ENCODE results near the gene NT5E. TPM values are rescaled to one million over a fixed set of nuclear protein-coding genes. Genes with fewer than 3 reads are reported as not detected.
A peak's percentile ranks its signal among the peaks of the same experiment; 100 is the strongest.

The NT5E gene
- total RNA-seq, 1 experiment from 2014 or later, result 112 TPM

DNA sequence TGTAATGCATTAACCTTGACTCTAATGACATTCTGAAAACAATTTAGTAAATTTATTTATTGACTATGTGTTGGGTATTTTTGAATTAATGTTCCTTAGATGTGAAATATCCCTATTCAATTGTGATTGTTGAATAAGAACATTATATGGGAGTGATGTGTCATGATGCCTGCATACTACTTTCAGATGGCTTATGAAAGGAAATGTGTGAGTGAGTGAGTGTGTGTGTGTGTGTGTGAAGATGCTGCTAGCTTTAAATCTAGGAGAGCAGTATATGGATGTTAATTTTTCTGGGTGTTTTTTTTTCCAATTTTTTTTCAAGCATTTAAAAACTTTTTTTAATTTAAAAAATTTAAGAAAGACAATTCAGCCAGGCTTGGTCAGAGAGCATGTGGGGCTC is 32.5 kb upstream of the NT5E start:
- no peak overlapping the region for H3K4me3 Mint-ChIP-seq (ENCODE audit: unreplicated experiment)
- intact Hi-C loops (cut with micrococcal nuclease), result no loop called here
- no peak for TF ChIP-seq CTCF (IDR thresholded peaks at IDR 0.05; ENCODE audit: unreplicated experiment)
- H3K4me1 Mint-ChIP-seq (ENCODE audit: insufficient read depth, unreplicated experiment), result peaks cover 17% of the 10 kb centered on the region
- H3K36me3 Mint-ChIP-seq (ENCODE audit: insufficient read depth, unreplicated experiment), result no peaks in the 10 kb centered on the region
- H3K27ac Mint-ChIP-seq (ENCODE audit: low read depth, unreplicated experiment), result no peak overlapping the region
- POLR2A ChIA-PET, result interaction anchor here (0.8 to 1.0 kb wide), 2 partner anchors 12 to 14 kb away, joined by 4 read pairs; no protein-coding TSS in a partner anchor
- no peak for DNase-seq (ENCODE audit: unreplicated experiment)
- no peaks in the 10 kb centered on the region for H3K27me3 Mint-ChIP-seq (ENCODE audit: insufficient read depth, unreplicated experiment)
- no TSS peak for BruUV-seq (replicated peaks)
- H3K9me3 Mint-ChIP-seq (ENCODE audit: unreplicated experiment), result no peaks in the 10 kb centered on the region
- CTCF ChIA-PET, result no interaction called here

- ChIA-PET CTCF (no interaction called here), POLR2A (interaction anchor here (0.8 to 0.9 kb wide), 2 partner anchors 13 to 119 kb away, joined by 4 read pairs; no protein-coding TSS in a partner anchor)
- intact Hi-C loops (cut with micrococcal nuclease), result no loop called here
- H3K4me1 Mint-ChIP-seq (ENCODE audit: insufficient read depth, unreplicated experiment), result peaks cover 17% of the 10 kb centered on the region
- no peak overlapping the region for H3K27ac Mint-ChIP-seq (ENCODE audit: low read depth, unreplicated experiment)
- H3K36me3 Mint-ChIP-seq (ENCODE audit: insufficient read depth, unreplicated experiment), result no peaks in the 10 kb centered on the region
- H3K27me3 Mint-ChIP-seq (ENCODE audit: insufficient read depth, unreplicated experiment), result no peaks in the 10 kb centered on the region
- no TSS peak for BruUV-seq (replicated peaks)
- TF ChIP-seq CTCF (IDR thresholded peaks at IDR 0.05; ENCODE audit: unreplicated experiment), result no peak
- H3K4me3 Mint-ChIP-seq (ENCODE audit: unreplicated experiment), result no peak overlapping the region
- peak; percentile 20 for DNase-seq (ENCODE audit: unreplicated experiment)
- no peaks in the 10 kb centered on the region for H3K9me3 Mint-ChIP-seq (ENCODE audit: unreplicated experiment)
Observed at GRCh38 chr6:85418059-85418458, 31.8 kb upstream of the NT5E start.

- H3K4me3 Mint-ChIP-seq (ENCODE audit: unreplicated experiment), result no peak overlapping the region
- H3K4me1 Mint-ChIP-seq (ENCODE audit: insufficient read depth, unreplicated experiment), result peaks cover 17% of the 10 kb centered on the region
- DNase-seq (ENCODE audit: unreplicated experiment), result no peak
- BruUV-seq (replicated peaks), result no TSS peak
- ChIA-PET CTCF (interaction anchor here (1.7 kb wide), 1 partner anchor 67 kb away, joined by 5 read pairs; no protein-coding TSS in a partner anchor), POLR2A (interaction anchor here (0.9 to 1.0 kb wide), 2 partner anchors 33 to 118 kb away, joined by 4 read pairs; no protein-coding TSS in a partner anchor)
- TF ChIP-seq CTCF (IDR thresholded peaks at IDR 0.05; ENCODE audit: unreplicated experiment), result no peak
- H3K9me3 Mint-ChIP-seq (ENCODE audit: unreplicated experiment), result no peaks in the 10 kb centered on the region
- H3K27me3 Mint-ChIP-seq (ENCODE audit: insufficient read depth, unreplicated experiment), result no peaks in the 10 kb centered on the region
- peak overlapping the region; percentile 20 for H3K27ac Mint-ChIP-seq (ENCODE audit: low read depth, unreplicated experiment)
- H3K36me3 Mint-ChIP-seq (ENCODE audit: insufficient read depth, unreplicated experiment), result no peaks in the 10 kb centered on the region
- intact Hi-C loops (cut with micrococcal nuclease), result no loop called here
Observed at GRCh38 chr6:85419046-85419759, 30.7 kb upstream of the NT5E start.

DNA sequence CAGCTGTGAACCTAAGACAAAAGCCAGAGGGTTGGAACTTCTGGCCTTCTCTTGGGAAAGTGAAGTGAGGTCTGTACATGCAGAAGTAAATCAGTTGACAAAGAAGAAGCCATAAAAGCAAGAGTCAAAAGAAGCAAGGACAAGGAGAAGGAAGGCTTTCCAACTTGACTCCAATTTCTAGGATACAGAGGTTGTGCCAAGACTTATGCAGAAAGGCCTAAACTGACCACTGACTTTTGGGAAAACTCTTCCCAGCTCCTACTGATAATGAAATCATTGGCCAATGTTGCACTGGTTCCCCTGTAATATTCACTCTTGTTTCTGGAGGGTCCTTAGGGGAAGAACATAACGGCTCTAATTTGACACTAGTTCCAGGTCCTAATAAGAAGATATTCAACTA is 29.3 kb upstream of the NT5E start:
- no peak overlapping the region for H3K27ac Mint-ChIP-seq (ENCODE audit: low read depth, unreplicated experiment)
- H3K4me1 Mint-ChIP-seq (ENCODE audit: insufficient read depth, unreplicated experiment), result peaks cover 17% of the 10 kb centered on the region
- H3K4me3 Mint-ChIP-seq (ENCODE audit: unreplicated experiment), result no peak overlapping the region
- intact Hi-C loops (cut with micrococcal nuclease), result no loop called here
- POLR2A ChIA-PET, result interaction anchor here (1.2 kb wide), 1 partner anchor 16 kb away, joined by 4 read pairs; no protein-coding TSS in a partner anchor
- CTCF ChIA-PET, result interaction anchor here (1.5 to 1.7 kb wide), 3 partner anchors 59 to 68 kb away, joined by 5 to 8 read pairs (median 8); no protein-coding TSS in a partner anchor
- peaks cover 11% of the 10 kb centered on the region for H3K9me3 Mint-ChIP-seq (ENCODE audit: unreplicated experiment)
- no peak for TF ChIP-seq CTCF (IDR thresholded peaks at IDR 0.05; ENCODE audit: unreplicated experiment)
- no peaks in the 10 kb centered on the region for H3K27me3 Mint-ChIP-seq (ENCODE audit: insufficient read depth, unreplicated experiment)
- no peaks in the 10 kb centered on the region for H3K36me3 Mint-ChIP-seq (ENCODE audit: insufficient read depth, unreplicated experiment)
- BruUV-seq (replicated peaks), result no TSS peak
- DNase-seq (ENCODE audit: unreplicated experiment), result no peak
